GM23338 (cell line): ENCODE data around the gene RNF220. TPM values are rescaled to one million over a fixed set of nuclear protein-coding genes. Genes with fewer than 3 reads are reported as not detected.
A peak's percentile ranks its signal among the peaks of the same experiment; 100 is the strongest.

Experiments
- ATAC-seq: fragments of 200-7000 bp; cut with Tn5 transposase; 3 replicates; pipeline ENCODE4 v1.9.1; 2020
- DNase-seq: peaks from one replicate; pipeline ENCODE4 v3.0.0-alpha.2; 2015; ENCODE audit warnings: low spot score
- H2AFZ ChIP-seq: fragments of 200-600 bp; sonication (generic); 2 replicates; pipeline ENCODE4 v1.8.0; 2016; ENCODE audit warnings: antibody characterized with exemption, mild to moderate bottlenecking, moderate library complexity
- H3F3A ChIP-seq: fragments of 200-600 bp; sonication (generic); replicated peaks from 2 replicates; pipeline ENCODE4 v1.8.0; 2017; ENCODE audit warnings: antibody characterized with exemption, mixed run types, low read depth
- H3K27ac ChIP-seq: fragments of 200-600 bp; sonication (generic); 2 replicates; pipeline ENCODE4 v1.6.1; 2016; ENCODE audit warnings: low read depth
- H3K27me3 ChIP-seq: fragments of 200-600 bp; sonication (generic); 2 replicates; pipeline ENCODE4 v1.8.0; 2016; ENCODE audit warnings: mild to moderate bottlenecking, mixed run types, moderate library complexity; ENCODE audit not compliant: insufficient read depth
- H3K36me3 ChIP-seq: fragments of 200-600 bp; sonication (generic); 2 replicates; pipeline ENCODE4 v1.8.0; 2016; ENCODE audit warnings: mild to moderate bottlenecking; ENCODE audit not compliant: insufficient read depth
- H3K4me1 ChIP-seq: fragments of 200-600 bp; sonication (generic); 2 replicates; pipeline ENCODE4 v1.8.0; 2016; ENCODE audit warnings: mild to moderate bottlenecking, moderate library complexity; ENCODE audit not compliant: insufficient read depth
- H3K4me2 ChIP-seq: fragments of 200-600 bp; sonication (generic); 2 replicates; pipeline ENCODE4 v1.7.1; 2017; ENCODE audit warnings: mixed run types
- H3K4me3 ChIP-seq: fragments of 200-600 bp; sonication (generic); 2 replicates; pipeline ENCODE4 v1.6.1; 2016; ENCODE audit warnings: mixed run types
- H3K79me2 ChIP-seq: fragments of 200-600 bp; sonication (generic); replicated peaks from 2 replicates; pipeline ENCODE4 v1.8.0; 2017; ENCODE audit warnings: mild to moderate bottlenecking; ENCODE audit not compliant: insufficient read depth
- H3K9me2 ChIP-seq: fragments of 200-600 bp; sonication (generic); 2 replicates; pipeline ENCODE4 v1.8.0; 2017; ENCODE audit not compliant: insufficient read depth
- H4K20me1 ChIP-seq: fragments of 200-600 bp; sonication (generic); replicated peaks from 2 replicates; pipeline ENCODE4 v1.8.0; 2017; ENCODE audit warnings: mild to moderate bottlenecking; ENCODE audit not compliant: insufficient read depth
- H3K27ac Mint-ChIP-seq: 2 replicates; pipeline ENCODE4 v1.8.0; 2020; ENCODE audit warnings: inconsistent platforms, mild to moderate bottlenecking, moderate library complexity, mixed read lengths
- H3K27me3 Mint-ChIP-seq: 3 replicates; pipeline ENCODE4 v1.8.0; 2022; ENCODE audit warnings: low read depth, mild to moderate bottlenecking, moderate library complexity, mixed read lengths, inconsistent platforms; ENCODE audit not compliant: insufficient read depth, poor library complexity
- H3K36me3 Mint-ChIP-seq: 3 replicates; pipeline ENCODE4 v1.8.0; 2021; ENCODE audit warnings: low read depth, mild to moderate bottlenecking, inconsistent platforms, moderate library complexity, mixed read lengths
- H3K4me1 Mint-ChIP-seq: 3 replicates; pipeline ENCODE4 v1.8.0; 2020; ENCODE audit warnings: mild to moderate bottlenecking, inconsistent platforms, mixed read lengths
- H3K4me3 Mint-ChIP-seq: 3 replicates; pipeline ENCODE4 v1.8.0; 2021; ENCODE audit warnings: moderate library complexity, mild to moderate bottlenecking, inconsistent platforms, mixed read lengths
- H3K9me3 Mint-ChIP-seq: 3 replicates; pipeline ENCODE4 v1.8.0; 2020; ENCODE audit warnings: moderate library complexity, mild to moderate bottlenecking, inconsistent platforms, mixed read lengths
- CREB1 ChIP-seq: fragments of 250-450 bp; sonication (Bioruptor Pico); IDR thresholded peaks from 2 replicates; pipeline ENCODE4 v1.5.0; 2020; ENCODE audit warnings: low read depth, mild to moderate bottlenecking, moderate library complexity
- CTCF ChIP-seq, 2 experiments: fragments of 200-600 bp in 1 of 2; sonication (generic) in 1 of 2; conservative IDR thresholded peaks; 2 replicates each; pipeline versions ENCODE4 v1.5.1 to v1.6.1; 2016 to 2017; ENCODE audit warnings: antibody characterized with exemption in 2 of 2, low read depth in 2 of 2, mild to moderate bottlenecking in 2 of 2, moderate library complexity in 1 of 2
- ETS1 ChIP-seq: IDR thresholded peaks from 2 replicates; pipeline ENCODE4 v1.6.1; 2016; ENCODE audit warnings: antibody characterized with exemption
- EZH2 ChIP-seq: fragments of 200-600 bp; sonication (generic); IDR thresholded peaks from one replicate; pipeline ENCODE4 v1.8.0; 2017; ENCODE audit warnings: antibody characterized with exemption, mild to moderate bottlenecking, low read depth; ENCODE audit not compliant: unreplicated experiment
- EZH2phosphoT487 ChIP-seq: fragments of 200-600 bp; sonication (generic); IDR thresholded peaks from one replicate; pipeline ENCODE4 v1.8.1; 2018; ENCODE audit warnings: antibody characterized with exemption; ENCODE audit not compliant: unreplicated experiment
- JUNB ChIP-seq: IDR thresholded peaks from one replicate; pipeline ENCODE4 v1.6.1; 2016; ENCODE audit warnings: antibody characterized with exemption; ENCODE audit not compliant: unreplicated experiment
- NANOG ChIP-seq: IDR thresholded peaks from 2 replicates; pipeline ENCODE4 v1.6.1; 2016; ENCODE audit warnings: antibody characterized with exemption, borderline replicate concordance
- POLR2AphosphoS5 ChIP-seq: IDR thresholded peaks from 2 replicates; pipeline ENCODE4 v1.6.1; 2016; ENCODE audit warnings: antibody characterized with exemption, low read depth
- REST ChIP-seq: IDR thresholded peaks from one replicate; pipeline ENCODE4 v1.6.1; 2018; ENCODE audit warnings: antibody characterized with exemption; ENCODE audit not compliant: unreplicated experiment
- ZNF114 ChIP-seq: fragments of 250-450 bp; sonication (Bioruptor Pico); IDR thresholded peaks from 2 replicates; pipeline ENCODE4 v1.5.0; 2020; ENCODE audit warnings: mild to moderate bottlenecking, moderate library complexity
- ZNF331 ChIP-seq: fragments of 250-450 bp; sonication (Bioruptor Pico); IDR thresholded peaks from 2 replicates; pipeline ENCODE4 v1.5.0; 2020; ENCODE audit warnings: low read depth, mild to moderate bottlenecking, moderate library complexity
- polyA plus RNA-seq: library from polyadenylated mRNA; unstranded; fragments of >200 nt; fragmentation: Nextera tagmentation; extraction: Ambion mirVana; gene quantifications from 2 replicates; pipeline ENCODE4 v1.2.1, GENCODE V29; 2016
- total RNA-seq: library from RNA; depleted of rRNA; stranded (reverse); fragments of >200 nt; shearing (Covaris generic); gene quantifications from 2 replicates; pipeline ENCODE4 v1.2.3, GENCODE V29; 2014
- TF ChIP-seq, protein P1 (sequence below): fragments of 250-450 bp; sonication (Bioruptor Pico); IDR thresholded peaks from 2 replicates; pipeline ENCODE4 v1.5.0; 2020; ENCODE audit warnings: mild to moderate bottlenecking, moderate library complexity

RNF220 gene
- total and polyA plus RNA-seq, 2 experiments from 2014 or later: 72.8 to 168 TPM

- Histone ChIP-seq H4K20me1 (no peaks in the 10 kb centered on the region), H3K36me3 (no peaks in the 10 kb centered on the region), H3K4me1 (peaks cover 6% of the 10 kb centered on the region), H3K27ac (no peak overlapping the region), H3K4me2 (no peak overlapping the region), H2AFZ (peak overlapping the region; percentile 56), H3K27me3 (no peaks in the 10 kb centered on the region), H3F3A (no peaks in the 10 kb centered on the region), H3K79me2 (no peaks in the 10 kb centered on the region), H3K9me2 (no peaks in the 10 kb centered on the region), H3K4me3 (no peak overlapping the region)
- DNase-seq (peak; percentile 95), ATAC-seq (peak; percentile 91)
- Mint-ChIP-seq H3K9me3 (no peaks in the 10 kb centered on the region), H3K27ac (no peak overlapping the region), H3K4me1 (peaks cover 15% of the 10 kb centered on the region), H3K36me3 (no peaks in the 10 kb centered on the region), H3K27me3 (peaks cover 2% of the 10 kb centered on the region), H3K4me3 (no peak overlapping the region)
- no peak for TF ChIP-seq ETS1
- no peak for TF ChIP-seq JUNB
- TF ChIP-seq EZH2: no peak
- peak; percentile 89 to 97 for TF ChIP-seq CTCF (conservative IDR thresholded peaks at IDR 0.05; ENCODE audit: low read depth in 2 of 2)
- no peak for TF ChIP-seq EZH2phosphoT487
- TF ChIP-seq, protein P1, sequence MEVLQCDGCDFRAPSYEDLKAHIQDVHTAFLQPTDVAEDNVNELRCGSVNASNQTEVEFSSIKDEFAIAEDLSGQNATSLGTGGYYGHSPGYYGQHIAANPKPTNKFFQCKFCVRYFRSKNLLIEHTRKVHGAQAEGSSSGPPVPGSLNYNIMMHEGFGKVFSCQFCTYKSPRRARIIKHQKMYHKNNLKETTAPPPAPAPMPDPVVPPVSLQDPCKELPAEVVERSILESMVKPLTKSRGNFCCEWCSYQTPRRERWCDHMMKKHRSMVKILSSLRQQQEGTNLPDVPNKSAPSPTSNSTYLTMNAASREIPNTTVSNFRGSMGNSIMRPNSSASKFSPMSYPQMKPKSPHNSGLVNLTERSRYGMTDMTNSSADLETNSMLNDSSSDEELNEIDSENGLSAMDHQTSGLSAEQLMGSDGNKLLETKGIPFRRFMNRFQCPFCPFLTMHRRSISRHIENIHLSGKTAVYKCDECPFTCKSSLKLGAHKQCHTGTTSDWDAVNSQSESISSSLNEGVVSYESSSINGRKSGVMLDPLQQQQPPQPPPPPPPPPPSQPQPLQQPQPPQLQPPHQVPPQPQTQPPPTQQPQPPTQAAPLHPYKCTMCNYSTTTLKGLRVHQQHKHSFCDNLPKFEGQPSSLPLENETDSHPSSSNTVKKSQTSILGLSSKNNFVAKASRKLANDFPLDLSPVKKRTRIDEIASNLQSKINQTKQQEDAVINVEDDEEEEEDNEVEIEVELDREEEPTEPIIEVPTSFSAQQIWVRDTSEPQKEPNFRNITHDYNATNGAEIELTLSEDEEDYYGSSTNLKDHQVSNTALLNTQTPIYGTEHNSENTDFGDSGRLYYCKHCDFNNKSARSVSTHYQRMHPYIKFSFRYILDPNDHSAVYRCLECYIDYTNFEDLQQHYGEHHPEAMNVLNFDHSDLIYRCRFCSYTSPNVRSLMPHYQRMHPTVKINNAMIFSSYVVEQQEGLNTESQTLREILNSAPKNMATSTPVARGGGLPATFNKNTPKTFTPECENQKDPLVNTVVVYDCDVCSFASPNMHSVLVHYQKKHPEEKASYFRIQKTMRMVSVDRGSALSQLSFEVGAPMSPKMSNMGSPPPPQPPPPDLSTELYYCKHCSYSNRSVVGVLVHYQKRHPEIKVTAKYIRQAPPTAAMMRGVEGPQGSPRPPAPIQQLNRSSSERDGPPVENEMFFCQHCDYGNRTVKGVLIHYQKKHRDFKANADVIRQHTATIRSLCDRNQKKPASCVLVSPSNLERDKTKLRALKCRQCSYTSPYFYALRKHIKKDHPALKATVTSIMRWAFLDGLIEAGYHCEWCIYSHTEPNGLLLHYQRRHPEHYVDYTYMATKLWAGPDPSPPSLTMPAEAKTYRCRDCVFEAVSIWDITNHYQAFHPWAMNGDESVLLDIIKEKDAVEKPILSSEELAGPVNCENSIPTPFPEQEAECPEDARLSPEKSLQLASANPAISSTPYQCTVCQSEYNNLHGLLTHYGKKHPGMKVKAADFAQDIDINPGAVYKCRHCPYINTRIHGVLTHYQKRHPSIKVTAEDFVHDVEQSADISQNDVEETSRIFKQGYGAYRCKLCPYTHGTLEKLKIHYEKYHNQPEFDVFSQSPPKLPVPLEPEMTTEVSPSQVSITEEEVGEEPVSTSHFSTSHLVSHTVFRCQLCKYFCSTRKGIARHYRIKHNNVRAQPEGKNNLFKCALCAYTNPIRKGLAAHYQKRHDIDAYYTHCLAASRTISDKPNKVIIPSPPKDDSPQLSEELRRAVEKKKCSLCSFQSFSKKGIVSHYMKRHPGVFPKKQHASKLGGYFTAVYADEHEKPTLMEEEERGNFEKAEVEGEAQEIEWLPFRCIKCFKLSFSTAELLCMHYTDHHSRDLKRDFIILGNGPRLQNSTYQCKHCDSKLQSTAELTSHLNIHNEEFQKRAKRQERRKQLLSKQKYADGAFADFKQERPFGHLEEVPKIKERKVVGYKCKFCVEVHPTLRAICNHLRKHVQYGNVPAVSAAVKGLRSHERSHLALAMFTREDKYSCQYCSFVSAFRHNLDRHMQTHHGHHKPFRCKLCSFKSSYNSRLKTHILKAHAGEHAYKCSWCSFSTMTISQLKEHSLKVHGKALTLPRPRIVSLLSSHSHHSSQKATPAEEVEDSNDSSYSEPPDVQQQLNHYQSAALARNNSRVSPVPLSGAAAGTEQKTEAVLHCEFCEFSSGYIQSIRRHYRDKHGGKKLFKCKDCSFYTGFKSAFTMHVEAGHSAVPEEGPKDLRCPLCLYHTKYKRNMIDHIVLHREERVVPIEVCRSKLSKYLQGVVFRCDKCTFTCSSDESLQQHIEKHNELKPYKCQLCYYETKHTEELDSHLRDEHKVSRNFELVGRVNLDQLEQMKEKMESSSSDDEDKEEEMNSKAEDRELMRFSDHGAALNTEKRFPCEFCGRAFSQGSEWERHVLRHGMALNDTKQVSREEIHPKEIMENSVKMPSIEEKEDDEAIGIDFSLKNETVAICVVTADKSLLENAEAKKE: peak; percentile 70; the same call in 1 of the 2 replicates
- no peak for TF ChIP-seq POLR2AphosphoS5
- TF ChIP-seq ZNF114 (CRISPR knock-in tag): no peak
- no peak for TF ChIP-seq ZNF331 (CRISPR knock-in tag)
- no peak for TF ChIP-seq REST
- peak; percentile 9; the same call in 1 of the 2 replicates for TF ChIP-seq NANOG
- no peak for TF ChIP-seq CREB1 (CRISPR knock-in tag)
Observed at GRCh38 chr1:44377925-44378784, 26.9 kb upstream of the RNF220 start.
